Karpas-422 (cell line): Measurements from ENCODE around the gene LRSAM1. TPM values are rescaled to one million over a fixed set of nuclear protein-coding genes. Genes with fewer than 3 reads are reported as not detected.

Experiments
- DNase-seq: peaks from one replicate; pipeline ENCODE4 v3.0.0-alpha.2; 2015
- H2AFZ ChIP-seq: fragments of 200-600 bp; sonication (generic); 2 replicates; pipeline ENCODE4 v1.6.1; 2014; ENCODE audit warnings: antibody characterized with exemption, low read length, mixed read lengths
- H3K27ac ChIP-seq: fragments of 200-600 bp; sonication (generic); 2 replicates; pipeline ENCODE4 v1.5.1; 2014; ENCODE audit warnings: mild to moderate bottlenecking, low read length, moderate library complexity
- H3K27me3 ChIP-seq: fragments of 200-600 bp; sonication (generic); 2 replicates; pipeline ENCODE4 v1.6.1; 2014; ENCODE audit warnings: low read length, mixed read lengths
- H3K36me3 ChIP-seq: fragments of 200-600 bp; sonication (generic); 2 replicates; pipeline ENCODE4 v1.6.1; 2014; ENCODE audit warnings: low read length, mixed read lengths; ENCODE audit not compliant: insufficient read depth
- H3K4me1 ChIP-seq: fragments of 200-600 bp; sonication (generic); 2 replicates; pipeline ENCODE4 v1.6.1; 2014; ENCODE audit warnings: mild to moderate bottlenecking, low read length, mixed read lengths
- H3K4me2 ChIP-seq: fragments of 200-600 bp; sonication (generic); 2 replicates; pipeline ENCODE4 v1.6.1; 2014; ENCODE audit warnings: low read length, low read depth, mild to moderate bottlenecking; ENCODE audit not compliant: poor library complexity, severe bottlenecking
- H3K4me3 ChIP-seq: fragments of 200-600 bp; sonication (generic); 2 replicates; pipeline ENCODE4 v1.5.1; 2014; ENCODE audit warnings: mild to moderate bottlenecking, antibody characterized with exemption, low read length, mixed read lengths
- H3K79me2 ChIP-seq: fragments of 200-600 bp; sonication (generic); 2 replicates; pipeline ENCODE4 v1.6.1; 2014; ENCODE audit warnings: mild to moderate bottlenecking, low read length, mixed read lengths
- H3K9ac ChIP-seq: fragments of 200-600 bp; sonication (generic); 2 replicates; pipeline ENCODE4 v1.6.0; 2014; ENCODE audit warnings: low read length
- H3K9me2 ChIP-seq: fragments of 200-600 bp; sonication (generic), shearing (Covaris generic); replicated peaks from 2 replicates; pipeline ENCODE4 v1.6.0; 2014; ENCODE audit warnings: mild to moderate bottlenecking, low read length, moderate library complexity; ENCODE audit not compliant: insufficient read depth
- H3K9me3 ChIP-seq: fragments of 300-700, 200-600 bp; sonication (generic); 2 replicates; pipeline ENCODE4 v1.6.1; 2014; ENCODE audit warnings: low read length, mixed read lengths
- H4K20me1 ChIP-seq: fragments of 200-600 bp; sonication (generic); 2 replicates; pipeline ENCODE4 v1.6.1; 2014; ENCODE audit warnings: mild to moderate bottlenecking, antibody characterized with exemption, low read length, low read depth; ENCODE audit not compliant: insufficient read depth
- total RNA-seq: library from RNA; depleted of rRNA; stranded (reverse); fragments of >200 nt; shearing (Covaris generic); gene quantifications from 2 replicates; pipeline ENCODE4 v1.2.3, GENCODE V29; 2014; ENCODE audit warnings: low replicate concordance

The LRSAM1 gene
- total RNA-seq, 1 experiment from 2014 or later, result 14.4 TPM

DNA sequence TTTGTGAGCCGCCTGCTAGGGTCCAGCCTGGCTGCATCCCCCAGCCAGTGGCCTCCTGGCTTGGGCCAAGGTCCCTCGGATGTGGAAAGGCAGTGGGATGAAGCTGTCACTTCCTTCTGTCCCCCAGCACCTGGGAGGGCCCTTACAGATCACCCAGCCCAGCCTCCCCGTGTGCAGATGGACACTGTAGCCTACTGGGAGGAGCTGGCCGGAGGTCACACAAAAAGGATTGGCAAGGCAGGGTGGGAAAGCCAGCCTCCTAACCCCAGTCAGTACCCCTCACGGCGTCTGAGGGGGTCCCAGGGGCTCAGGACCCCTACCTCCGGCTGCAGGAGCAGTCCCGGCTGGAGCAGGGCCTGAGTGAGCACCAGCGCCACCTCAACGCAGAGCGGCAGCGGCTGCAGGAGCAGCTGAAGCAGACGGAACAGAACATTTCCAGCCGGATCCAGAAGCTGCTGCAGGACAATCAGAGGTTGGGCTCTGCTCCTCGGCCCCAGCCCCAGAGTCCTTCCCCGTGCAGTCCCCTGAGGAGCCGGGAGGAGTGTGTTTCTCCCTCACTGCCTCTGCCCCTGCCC, 28.3 kb downstream of the LRSAM1 start:
- H4K20me1 ChIP-seq, result no peaks in the 10 kb centered on the region

DNA sequence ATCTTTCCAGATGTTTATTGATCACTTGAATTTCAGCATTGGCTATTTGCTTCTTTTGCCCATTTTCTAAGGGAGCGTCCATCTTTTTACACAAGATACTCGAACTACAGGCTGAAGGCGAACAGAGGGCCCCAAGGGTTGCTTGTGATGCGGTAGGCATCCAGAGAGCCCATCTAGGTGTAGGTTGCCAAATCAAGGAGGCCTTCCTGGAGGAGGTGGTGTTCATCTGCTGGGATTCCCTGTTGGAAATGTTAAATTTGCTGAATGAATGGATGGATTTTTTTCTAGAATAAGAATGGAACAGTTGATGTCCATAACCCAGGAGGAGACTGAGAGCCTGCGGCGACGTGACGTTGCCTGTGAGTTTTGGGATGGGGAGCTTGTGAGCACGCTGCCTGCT, 31.4 kb downstream of the LRSAM1 start:
- Histone ChIP-seq H3K36me3 (no peaks in the 10 kb centered on the region), H3K4me3 (no peak overlapping the region), H3K9me2 (no peaks in the 10 kb centered on the region), H3K79me2 (no peaks in the 10 kb centered on the region), H3K4me2 (no peak overlapping the region), H3K9ac (no peak overlapping the region), H3K4me1 (no peaks in the 10 kb centered on the region), H3K9me3 (no peaks in the 10 kb centered on the region), H4K20me1 (no peaks in the 10 kb centered on the region), H3K27ac (no peak overlapping the region), H3K27me3 (no peaks in the 10 kb centered on the region), H2AFZ (no peak overlapping the region)
- DNase-seq, result no peak

More for the DNA sequence above, 28.3 kb downstream of the LRSAM1 start:
- Histone ChIP-seq H3K27ac (no peak overlapping the region), H3K79me2 (no peaks in the 10 kb centered on the region), H3K9ac (no peak overlapping the region), H3K4me2 (no peak overlapping the region), H3K9me2 (no peaks in the 10 kb centered on the region), H3K27me3 (no peaks in the 10 kb centered on the region), H3K9me3 (no peaks in the 10 kb centered on the region), H3K4me3 (no peak overlapping the region), H3K36me3 (no peaks in the 10 kb centered on the region), H3K4me1 (no peaks in the 10 kb centered on the region), H2AFZ (no peak overlapping the region)
- no peak for DNase-seq

DNA sequence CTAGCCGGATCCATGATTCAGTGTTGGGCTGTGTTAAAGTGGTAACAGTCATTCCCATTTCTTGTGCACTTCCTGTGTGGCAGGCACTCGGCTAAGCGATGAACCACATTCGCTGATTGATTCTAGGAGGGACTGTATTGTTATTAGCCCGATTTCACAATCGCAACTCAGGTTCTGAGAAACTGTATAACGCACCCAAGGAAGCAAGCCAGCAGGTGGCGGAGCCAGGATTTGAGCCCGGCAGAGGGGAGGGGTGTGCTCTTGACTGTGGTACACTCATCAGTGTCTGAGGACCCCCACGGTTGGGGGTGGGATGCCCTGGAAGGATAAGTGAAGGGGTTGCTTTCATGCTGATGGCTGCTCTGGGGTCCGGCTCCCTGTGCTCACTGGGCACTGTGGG, 34.7 kb downstream of the LRSAM1 start:
- Histone ChIP-seq H4K20me1 (no peaks in the 10 kb centered on the region), H3K27me3 (no peaks in the 10 kb centered on the region), H3K36me3 (no peaks in the 10 kb centered on the region), H3K27ac (no peak overlapping the region), H3K79me2 (no peaks in the 10 kb centered on the region), H3K4me3 (no peak overlapping the region), H3K4me1 (no peaks in the 10 kb centered on the region), H3K4me2 (no peak overlapping the region), H3K9ac (no peak overlapping the region), H2AFZ (no peak overlapping the region), H3K9me3 (no peaks in the 10 kb centered on the region), H3K9me2 (no peaks in the 10 kb centered on the region)
- DNase-seq, result no peak

DNA sequence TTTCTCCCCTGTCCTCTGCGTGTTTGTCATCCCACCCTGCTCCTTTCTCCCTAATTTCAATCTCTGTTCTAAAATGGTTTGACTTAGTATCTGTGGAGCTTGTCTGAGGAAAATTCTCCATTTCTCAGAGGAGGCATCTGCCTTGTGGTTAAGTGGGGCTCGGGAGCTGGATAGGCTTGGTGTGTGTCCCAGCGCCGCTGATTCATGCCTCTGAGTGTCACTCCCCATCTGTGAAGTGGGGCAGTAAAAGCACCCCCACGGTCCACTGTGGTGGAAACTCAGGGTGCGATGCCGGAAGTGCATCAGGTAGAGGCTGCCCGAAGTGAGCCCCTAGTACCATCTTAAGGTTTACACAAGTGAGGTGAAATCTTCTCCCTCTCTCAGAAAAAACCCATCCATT, 37.6 kb downstream of the LRSAM1 start:
- H3K9me2 ChIP-seq, result no peaks in the 10 kb centered on the region
- no peak for DNase-seq
- no peak overlapping the region for H3K27ac ChIP-seq
- no peak overlapping the region for H3K9ac ChIP-seq
- H3K4me2 ChIP-seq, result no peak overlapping the region
- no peak overlapping the region for H3K4me3 ChIP-seq
- no peaks in the 10 kb centered on the region for H3K9me3 ChIP-seq
- no peaks in the 10 kb centered on the region for H3K27me3 ChIP-seq
- H2AFZ ChIP-seq, result no peak overlapping the region
- H3K4me1 ChIP-seq, result no peaks in the 10 kb centered on the region
- H3K79me2 ChIP-seq, result no peaks in the 10 kb centered on the region
- no peaks in the 10 kb centered on the region for H3K36me3 ChIP-seq
- H4K20me1 ChIP-seq, result no peaks in the 10 kb centered on the region

GRCh38 chr9:127489471-127490115, 38.3 kb downstream of the LRSAM1 start:
- Histone ChIP-seq H3K36me3 (no peaks in the 10 kb centered on the region), H4K20me1 (no peaks in the 10 kb centered on the region), H3K9me2 (no peaks in the 10 kb centered on the region), H3K27me3 (no peaks in the 10 kb centered on the region), H3K4me1 (no peaks in the 10 kb centered on the region), H3K9me3 (no peaks in the 10 kb centered on the region), H3K4me3 (no peak overlapping the region), H3K4me2 (no peak overlapping the region), H3K79me2 (no peaks in the 10 kb centered on the region), H3K27ac (no peak overlapping the region), H3K9ac (no peak overlapping the region), H2AFZ (no peak overlapping the region)
- DNase-seq, result no peak

DNA sequence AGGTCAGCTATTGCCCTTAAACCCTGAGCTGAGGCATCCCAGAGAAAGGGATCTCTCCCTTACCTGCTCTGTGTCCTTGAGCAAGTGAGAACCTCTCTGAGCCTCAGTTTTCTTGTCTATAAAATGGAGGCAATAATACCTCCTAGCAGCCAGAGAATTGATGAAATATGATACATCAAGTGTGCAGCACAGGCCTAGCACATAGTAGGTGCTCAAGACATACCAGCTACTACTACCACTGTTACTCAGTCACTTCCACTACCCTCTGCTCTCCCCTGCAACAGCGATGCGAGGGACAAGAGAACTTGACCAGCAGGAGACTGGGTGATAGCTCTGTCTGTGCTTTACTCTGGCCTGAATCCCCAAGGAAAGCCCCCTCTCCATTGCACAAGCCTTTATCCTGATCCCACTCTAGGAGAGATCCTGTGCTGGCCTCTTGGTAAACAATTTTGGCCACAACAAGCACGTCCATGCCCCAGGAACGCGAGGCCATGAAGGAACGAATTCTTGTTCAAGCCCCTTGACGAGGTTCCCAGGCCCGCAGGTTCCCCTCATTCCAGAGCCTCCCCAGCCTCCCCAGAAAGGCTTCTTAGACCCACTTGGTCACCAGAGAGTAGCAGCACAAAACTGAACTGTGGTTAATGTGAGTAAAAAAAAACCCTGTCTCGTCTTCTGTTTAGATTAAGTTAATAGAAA, 39.4 kb downstream of the LRSAM1 start:
- no peak overlapping the region for H3K9ac ChIP-seq
- H3K36me3 ChIP-seq, result no peaks in the 10 kb centered on the region
- no peak for DNase-seq
- no peaks in the 10 kb centered on the region for H3K9me2 ChIP-seq
- H3K4me2 ChIP-seq, result no peak overlapping the region
- no peak overlapping the region for H3K27ac ChIP-seq
- H3K4me1 ChIP-seq, result no peaks in the 10 kb centered on the region
- no peaks in the 10 kb centered on the region for H3K79me2 ChIP-seq
- no peaks in the 10 kb centered on the region for H4K20me1 ChIP-seq
- no peaks in the 10 kb centered on the region for H3K9me3 ChIP-seq
- H2AFZ ChIP-seq, result no peak overlapping the region
- H3K4me3 ChIP-seq, result no peak overlapping the region
- no peaks in the 10 kb centered on the region for H3K27me3 ChIP-seq

DNA sequence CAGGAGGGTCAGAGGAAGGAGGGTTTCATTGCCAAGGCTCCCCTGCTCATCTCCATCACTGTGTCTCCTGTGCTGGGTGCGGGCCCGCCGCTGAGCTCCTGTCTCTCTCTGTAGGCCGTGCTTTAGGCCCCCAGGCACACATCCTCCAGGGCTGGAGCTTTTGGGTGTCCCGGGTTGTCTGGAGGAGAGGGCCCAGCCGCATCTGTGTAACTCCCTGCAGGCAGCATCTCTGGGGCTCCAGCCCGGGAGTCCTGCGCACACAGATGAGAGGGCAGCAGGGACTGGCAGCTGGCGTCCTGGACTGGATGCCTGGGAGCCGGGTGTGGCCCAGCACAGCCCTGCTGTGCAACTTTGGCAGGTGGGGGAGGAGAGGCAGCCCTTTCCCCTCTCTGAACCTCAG, 40.2 kb downstream of the LRSAM1 start:
- Histone ChIP-seq H2AFZ (no peak overlapping the region), H3K4me2 (no peak overlapping the region), H3K9me3 (no peaks in the 10 kb centered on the region), H3K9ac (no peak overlapping the region), H3K79me2 (no peaks in the 10 kb centered on the region), H3K4me3 (no peak overlapping the region), H4K20me1 (no peaks in the 10 kb centered on the region), H3K27me3 (no peaks in the 10 kb centered on the region), H3K9me2 (no peaks in the 10 kb centered on the region), H3K36me3 (no peaks in the 10 kb centered on the region), H3K4me1 (no peaks in the 10 kb centered on the region), H3K27ac (no peak overlapping the region)
- DNase-seq, result no peak

- Histone ChIP-seq H3K4me1 (no peaks in the 10 kb centered on the region), H3K9me3 (no peaks in the 10 kb centered on the region), H3K9me2 (no peaks in the 10 kb centered on the region), H3K27ac (no peak overlapping the region), H3K79me2 (no peaks in the 10 kb centered on the region), H3K9ac (no peak overlapping the region), H2AFZ (no peak overlapping the region), H3K36me3 (no peaks in the 10 kb centered on the region), H3K4me2 (no peak overlapping the region), H3K27me3 (no peaks in the 10 kb centered on the region), H4K20me1 (no peaks in the 10 kb centered on the region), H3K4me3 (no peak overlapping the region)
- no peak for DNase-seq
Observed at GRCh38 chr9:127492616-127493015, 41.3 kb downstream of the LRSAM1 start.
